HG03565 (cell line): ENCODE measurements around the gene TMEM81.

Experiments
- ATAC-seq: cut with Tn5 transposase; IDR thresholded peaks from one replicate; pipeline ENCODE4 v1.9.1; 2021; ENCODE audit warnings: mild to moderate bottlenecking, moderate library complexity; ENCODE audit not compliant: unreplicated experiment

TMEM81 gene

GRCh38 chr1:205038132-205038786 lies 46.0 kb downstream of the TMEM81 start:
- no peak for ATAC-seq

- no peak for ATAC-seq
These were observed 46.7 kb downstream of the TMEM81 start for GRCh38 chr1:205037539-205037938.
